GM08714 (cell line): Measurements from ENCODE around the gene OR1S2.

Experiments
- H3K4me3 ChIP-seq: fragments of 200-500 bp; sonication (Bioruptor generic); 2 replicates; pipeline ENCODE4 v1.5.1; 2014; ENCODE audit warnings: mild to moderate bottlenecking, low read length, inconsistent platforms
- ZNF274 ChIP-seq: IDR thresholded peaks from 2 replicates; pipeline ENCODE4 v1.6.1; 2012; ENCODE audit warnings: mild to moderate bottlenecking, low read depth, low read length

Gene OR1S2

GRCh38 chr11:58165504-58166106 is 38.3 kb downstream of the OR1S2 start:
- H3K4me3 ChIP-seq, result no peak overlapping the region
- no peak for TF ChIP-seq ZNF274

DNA sequence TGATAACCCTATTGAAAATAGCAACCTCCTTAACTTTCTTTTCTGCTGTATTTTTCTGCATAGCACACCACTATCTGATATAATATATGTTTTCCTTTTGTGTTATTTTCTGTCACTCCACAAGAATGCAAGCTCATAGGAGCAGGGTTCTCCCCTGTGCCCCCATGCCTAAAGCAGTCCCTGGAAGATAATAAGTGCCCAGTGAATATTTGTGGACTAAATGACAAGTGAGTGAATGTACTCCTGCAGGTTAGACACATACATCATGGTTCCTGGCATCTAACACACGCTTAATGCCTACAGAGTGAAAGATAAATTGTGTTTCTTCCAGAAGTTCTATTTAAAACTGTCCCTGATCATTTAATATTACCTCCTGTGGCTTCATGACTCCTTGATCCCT is 39.0 kb downstream of the OR1S2 start:
- H3K4me3 ChIP-seq, result no peak overlapping the region
- no peak for TF ChIP-seq ZNF274

DNA sequence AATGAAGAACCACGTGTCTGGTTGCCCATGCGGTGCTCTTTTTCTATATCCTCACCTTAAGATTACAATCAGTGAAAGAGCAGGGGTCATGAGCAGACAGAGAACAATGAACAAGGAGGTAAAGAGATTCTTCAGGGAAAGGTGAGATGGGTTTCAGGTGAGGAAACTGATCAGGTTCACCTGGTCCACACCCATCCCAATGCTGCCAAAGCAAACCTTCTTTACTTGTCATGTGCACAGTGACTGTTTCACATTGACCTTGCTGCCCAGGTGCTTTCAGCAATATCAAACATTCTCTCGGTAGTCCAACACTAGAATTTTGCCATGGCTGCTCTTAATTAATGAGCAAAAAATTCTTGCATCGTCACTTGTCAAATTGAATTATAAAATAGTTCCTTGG is 39.6 kb downstream of the OR1S2 start:
- no peak overlapping the region for H3K4me3 ChIP-seq
- TF ChIP-seq ZNF274, result no peak
